ENCODE data around the gene RAPGEF4.

DNA sequence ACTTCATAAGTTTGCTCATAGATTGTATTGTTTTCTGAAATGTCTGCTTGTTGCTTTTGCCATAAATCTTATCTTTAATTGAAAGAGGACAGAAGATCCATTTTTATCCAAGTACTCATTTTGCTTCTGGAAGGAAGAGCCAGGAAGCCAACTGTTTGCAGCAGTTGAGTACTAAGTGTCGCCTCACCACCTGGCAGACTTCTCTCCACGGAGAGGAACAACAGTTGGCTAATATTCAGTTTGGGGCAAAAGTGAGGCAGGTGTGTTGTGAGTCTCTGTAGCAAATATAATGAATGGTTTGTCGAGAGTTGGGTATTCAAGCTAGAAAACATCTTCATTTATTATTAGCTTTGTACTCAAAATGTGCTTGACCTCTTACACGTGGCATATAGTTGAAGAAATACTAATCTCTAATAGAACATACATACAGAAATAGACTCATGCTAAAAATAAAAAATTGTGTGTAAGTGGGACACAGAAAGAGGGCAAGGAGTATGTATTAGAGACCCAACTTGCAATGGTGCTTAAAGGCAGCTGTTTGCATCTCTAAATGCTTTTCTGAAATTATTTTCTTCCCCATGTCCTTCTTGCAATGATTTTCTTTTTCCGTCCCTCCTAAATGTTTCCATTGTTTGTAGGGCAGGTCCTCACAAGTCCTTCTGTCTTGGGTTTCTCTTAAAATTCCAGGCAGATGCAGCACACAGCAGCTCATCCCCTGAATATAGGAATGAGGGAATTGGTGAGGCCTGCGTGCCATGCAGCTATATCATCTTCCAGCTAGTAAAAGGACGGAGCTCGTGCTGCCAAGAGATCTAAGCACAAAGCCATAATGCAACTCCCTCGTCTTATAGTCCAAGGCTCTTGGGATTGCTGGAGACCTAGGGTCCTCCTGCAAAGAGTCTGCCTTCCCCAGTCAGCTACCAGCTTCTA, 295.2 kb downstream of the RAPGEF4 start:
- TF ChIP-seq CTCF (IDR thresholded peaks at IDR 0.05) (no peak), POLR2A (IDR thresholded peaks at IDR 0.05) (no peak)

All from tibial nerve (tissue), 3 donors.